PC-3 (cell line): ENCODE results near the gene LRCH1.

Experiments used
- EZH2 ChIP-seq: fragments of 300-600 bp; sonication (generic); IDR thresholded peaks from one replicate; pipeline ENCODE4 v1.6.1; 2017; ENCODE audit warnings: antibody characterized with exemption, mild to moderate bottlenecking, low read length; ENCODE audit not compliant: unreplicated experiment
- EZH2phosphoT487 ChIP-seq: fragments of 300-600 bp; sonication (generic); IDR thresholded peaks from 2 replicates; pipeline ENCODE4 v1.6.1; 2018; ENCODE audit warnings: mild to moderate bottlenecking, antibody characterized with exemption, low read length, borderline replicate concordance
- TF ChIP-seq, protein P1 (sequence below): fragments of 300-600 bp; sonication (generic); conservative IDR thresholded peaks from 2 replicates; pipeline ENCODE4 v1.5.1; 2017; ENCODE audit warnings: antibody characterized with exemption, low read depth, mild to moderate bottlenecking, low read length

DNA sequence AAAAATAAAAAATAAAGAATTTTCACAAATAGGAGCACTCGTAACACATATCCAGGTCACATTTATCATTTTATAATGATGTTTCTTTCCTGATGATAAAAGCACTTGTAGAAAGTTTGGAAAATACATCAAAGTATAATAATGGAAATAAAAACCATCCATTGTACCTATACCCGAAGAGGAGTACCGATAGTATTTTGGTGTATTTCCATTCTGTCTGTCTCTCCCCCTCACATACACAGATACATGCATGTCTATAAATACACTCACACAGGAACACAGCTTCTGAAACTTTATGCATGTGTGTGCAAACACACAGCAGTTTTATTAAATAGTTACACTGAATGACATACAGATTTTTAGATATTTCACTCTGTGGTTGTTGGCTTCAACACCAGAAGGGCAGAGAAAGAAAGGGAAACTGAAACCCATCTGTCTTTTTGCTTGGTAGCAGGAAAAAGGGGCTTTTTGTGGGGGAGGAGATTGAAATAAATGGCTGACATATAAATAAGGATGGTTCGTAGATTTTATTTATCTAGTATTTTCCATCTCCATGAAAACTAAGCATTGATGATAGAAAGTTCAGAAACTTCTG, 114.8 kb downstream of the LRCH1 start:
- TF ChIP-seq, protein P1, sequence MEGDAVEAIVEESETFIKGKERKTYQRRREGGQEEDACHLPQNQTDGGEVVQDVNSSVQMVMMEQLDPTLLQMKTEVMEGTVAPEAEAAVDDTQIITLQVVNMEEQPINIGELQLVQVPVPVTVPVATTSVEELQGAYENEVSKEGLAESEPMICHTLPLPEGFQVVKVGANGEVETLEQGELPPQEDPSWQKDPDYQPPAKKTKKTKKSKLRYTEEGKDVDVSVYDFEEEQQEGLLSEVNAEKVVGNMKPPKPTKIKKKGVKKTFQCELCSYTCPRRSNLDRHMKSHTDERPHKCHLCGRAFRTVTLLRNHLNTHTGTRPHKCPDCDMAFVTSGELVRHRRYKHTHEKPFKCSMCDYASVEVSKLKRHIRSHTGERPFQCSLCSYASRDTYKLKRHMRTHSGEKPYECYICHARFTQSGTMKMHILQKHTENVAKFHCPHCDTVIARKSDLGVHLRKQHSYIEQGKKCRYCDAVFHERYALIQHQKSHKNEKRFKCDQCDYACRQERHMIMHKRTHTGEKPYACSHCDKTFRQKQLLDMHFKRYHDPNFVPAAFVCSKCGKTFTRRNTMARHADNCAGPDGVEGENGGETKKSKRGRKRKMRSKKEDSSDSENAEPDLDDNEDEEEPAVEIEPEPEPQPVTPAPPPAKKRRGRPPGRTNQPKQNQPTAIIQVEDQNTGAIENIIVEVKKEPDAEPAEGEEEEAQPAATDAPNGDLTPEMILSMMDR: no peak
- TF ChIP-seq EZH2 (no peak), EZH2phosphoT487 (no peak)
